ENCODE measurements around the gene CHCHD4. TPM values are rescaled to one million over a fixed set of nuclear protein-coding genes. Genes with fewer than 3 reads are reported as not detected.

Gene CHCHD4
- total RNA-seq, 4 donors from 2014 or later: 14.5 to 32.9 (median 25.7) TPM

- no peaks in the 10 kb centered on the region for H3K27me3 ChIP-seq
- 91 to 96% methylated on average over 8 to 9 of the region's 9 CpGs for WGBS, 2 donors (ENCODE audit: low coverage in 1 of 2)
- H3K4me1 ChIP-seq: no peaks in the 10 kb centered on the region
- no peak overlapping the region for H3K4me3 ChIP-seq
- ATAC-seq: no peak
- H3K27ac ChIP-seq: no peak overlapping the region
- peaks cover 0 to 2% (median 0%) of the 10 kb centered on the region in 3 donors for H3K9me3 ChIP-seq
- H3K36me3 ChIP-seq: peaks cover 31 to 100% of the 10 kb centered on the region in 2 donors
- TF ChIP-seq POLR2A (IDR thresholded peaks at IDR 0.05) (no peak), CTCF (IDR thresholded peaks at IDR 0.05) (no peak), POLR2AphosphoS5 (IDR thresholded peaks at IDR 0.05) (no peak), EP300 (IDR thresholded peaks at IDR 0.05) (no peak)
Observed at GRCh38 chr3:14166877-14167603, 42.4 kb upstream of the CHCHD4 start.

GRCh38 chr3:14162178-14162577, 37.5 kb upstream of the CHCHD4 start:
- H3K27ac ChIP-seq: no peak overlapping the region

GRCh38 chr3:14161282-14161681, 36.6 kb upstream of the CHCHD4 start:
- Histone ChIP-seq H3K4me3 (no peak overlapping the region), H3K4me1 (no peaks in the 10 kb centered on the region), H3K9me3 (peaks cover 0 to 16% (median 0%) of the 10 kb centered on the region in 3 donors), H3K27me3 (no peaks in the 10 kb centered on the region), H3K36me3 (peaks cover 20 to 100% of the 10 kb centered on the region in 2 donors), H3K27ac (no peak overlapping the region)
- 93 to 100% methylated on average over 1 to 2 of the region's 2 CpGs for WGBS, 2 donors (ENCODE audit: low coverage in 1 of 2)
- TF ChIP-seq POLR2A (IDR thresholded peaks at IDR 0.05) (no peak), EP300 (IDR thresholded peaks at IDR 0.05) (no peak), CTCF (IDR thresholded peaks at IDR 0.05) (no peak), POLR2AphosphoS5 (IDR thresholded peaks at IDR 0.05) (no peak)
- ATAC-seq: no peak

More at GRCh38 chr3:14162178-14162577, 37.5 kb upstream of the CHCHD4 start:
- H3K9me3 ChIP-seq: peaks cover 0 to 16% (median 0%) of the 10 kb centered on the region in 3 donors
- WGBS, 2 donors (ENCODE audit: low coverage in 1 of 2): 91 to 100% methylated on average over 2 of the region's 2 CpGs
- no peaks in the 10 kb centered on the region for H3K27me3 ChIP-seq
- no peak for ATAC-seq
- H3K4me1 ChIP-seq: no peaks in the 10 kb centered on the region
- no peak for TF ChIP-seq EP300 (IDR thresholded peaks at IDR 0.05)
- no peak for TF ChIP-seq POLR2A (IDR thresholded peaks at IDR 0.05)
- peaks cover 20 to 100% of the 10 kb centered on the region in 2 donors for H3K36me3 ChIP-seq
- H3K4me3 ChIP-seq: no peak overlapping the region

GRCh38 chr3:14159426-14159825, 34.8 kb upstream of the CHCHD4 start:
- Histone ChIP-seq H3K36me3 (peaks cover 18 to 100% of the 10 kb centered on the region in 2 donors), H3K4me3 (no peak overlapping the region), H3K4me1 (no peaks in the 10 kb centered on the region), H3K27ac (no peak overlapping the region), H3K9me3 (peaks cover 0 to 16% (median 0%) of the 10 kb centered on the region in 3 donors), H3K27me3 (no peaks in the 10 kb centered on the region)
- 92 to 97% methylated on average over 5 of the region's 8 CpGs for WGBS, 2 donors (ENCODE audit: low coverage in 1 of 2)
- TF ChIP-seq POLR2A (IDR thresholded peaks at IDR 0.05) (no peak), EP300 (IDR thresholded peaks at IDR 0.05) (no peak)
- ATAC-seq: no peak

GRCh38 chr3:14158370-14158769, 33.7 kb upstream of the CHCHD4 start:
- TF ChIP-seq POLR2AphosphoS5 (IDR thresholded peaks at IDR 0.05): no peak
- no peak for TF ChIP-seq CTCF (IDR thresholded peaks at IDR 0.05)
- no peak for TF ChIP-seq POLR2A (IDR thresholded peaks at IDR 0.05)
- no peak for TF ChIP-seq EP300 (IDR thresholded peaks at IDR 0.05)
- WGBS, 2 donors (ENCODE audit: low coverage in 1 of 2): 95% methylated on average over 9 to 11 of the region's 14 CpGs
- Histone ChIP-seq H3K4me1 (no peaks in the 10 kb centered on the region), H3K36me3 (peaks cover 9 to 100% of the 10 kb centered on the region in 2 donors), H3K4me3 (no peak overlapping the region), H3K27ac (no peak overlapping the region), H3K9me3 (peaks cover 0 to 16% (median 0%) of the 10 kb centered on the region in 3 donors), H3K27me3 (no peaks in the 10 kb centered on the region)
- no peak for ATAC-seq

GRCh38 chr3:14157951-14158350, 33.3 kb upstream of the CHCHD4 start:
- no peak for ATAC-seq
- Histone ChIP-seq H3K27ac (no peak overlapping the region), H3K27me3 (no peaks in the 10 kb centered on the region), H3K4me3 (no peak overlapping the region), H3K4me1 (no peaks in the 10 kb centered on the region), H3K9me3 (peaks cover 0 to 16% (median 0%) of the 10 kb centered on the region in 3 donors), H3K36me3 (peaks cover 9 to 100% of the 10 kb centered on the region in 2 donors)
- 94 to 100% methylated on average over 1 to 8 of the region's 9 CpGs for WGBS, 2 donors (ENCODE audit: low coverage in 1 of 2)
- TF ChIP-seq POLR2A (IDR thresholded peaks at IDR 0.05) (no peak), POLR2AphosphoS5 (IDR thresholded peaks at IDR 0.05) (no peak), CTCF (IDR thresholded peaks at IDR 0.05) (no peak), EP300 (IDR thresholded peaks at IDR 0.05) (no peak)
